ENCODE measurements around the gene COL6A6.

GRCh38 chr3:130488288-130488687 is 28.7 kb upstream of the COL6A6 start:
- TF ChIP-seq POLR2AphosphoS5 (IDR thresholded peaks at IDR 0.05; ENCODE audit: borderline replicate concordance, low read depth, low read length) (no peak), EZH2 (IDR thresholded peaks at IDR 0.05) (no peak)

Data from SK-N-MC (cell line).